ENCODE measurements around the gene DCAF16. TPM values are rescaled to one million over a fixed set of nuclear protein-coding genes. Genes with fewer than 3 reads are reported as not detected.

DCAF16 gene
- polyA plus RNA-seq, 3 donors: 4.1 to 14.5 (median 4.6) TPM

- peaks cover 12 to 16% of the 10 kb centered on the region in 2 donors for H3K36me3 Mint-ChIP-seq
- H3K27me3 ChIP-seq (ENCODE audit: control insufficient read depth in 2 of 2, insufficient read depth in 2 of 2, low read length in 2 of 2): peaks cover 20 to 26% of the 10 kb centered on the region in 2 donors
- no peak overlapping the region for H3K4me2 ChIP-seq (replicated peaks; ENCODE audit: extremely low read depth, low read length, poor library complexity, severe bottlenecking)
- no peak overlapping the region for H3K27ac ChIP-seq (ENCODE audit: low read depth in 1 of 2, low read length in 2 of 2)
- no peak overlapping the region for H2AFZ ChIP-seq (ENCODE audit: insufficient read depth, low read depth, low read length, poor library complexity, severe bottlenecking)
- no peak for DNase-seq
- H3K4me3 Mint-ChIP-seq: no peak overlapping the region
- no peaks in the 10 kb centered on the region for H3K36me3 ChIP-seq (replicated peaks in 1 of 2; ENCODE audit: control insufficient read depth in 1 of 2, insufficient read depth in 2 of 2, low read length in 2 of 2)
- TF ChIP-seq CTCF (IDR thresholded peaks at IDR 0.05): no peak
- peaks cover 23 to 26% (median 25%) of the 10 kb centered on the region in 3 donors for H3K27me3 Mint-ChIP-seq (ENCODE audit: low read depth in 3 of 3)
- no peaks in the 10 kb centered on the region for H3K79me2 ChIP-seq (ENCODE audit: insufficient read depth, low read length)
- peaks cover 0 to 12% (median 5%) of the 10 kb centered on the region in 7 donors for H3K9me3 Mint-ChIP-seq
- no peak overlapping the region for H3K4me3 ChIP-seq (replicated peaks in 1 of 3; ENCODE audit: low read depth in 2 of 3, low read length in 3 of 3)
- peaks cover 0 to 9% of the 10 kb centered on the region in 2 donors for H3K9me3 ChIP-seq (replicated peaks in 1 of 2; ENCODE audit: control insufficient read depth in 1 of 2, insufficient read depth in 1 of 2, low read length in 2 of 2)
- H3K4me1 Mint-ChIP-seq: peaks cover 9% of the 10 kb centered on the region
- intact Hi-C loops (cut with micrococcal nuclease): no loop called here
- WGBS (ENCODE audit: insufficient coverage): no CpG with 5 or more reads among the region's 5 CpGs
- H3K27ac Mint-ChIP-seq: no peak overlapping the region
- H4K20me1 ChIP-seq (ENCODE audit: insufficient read depth, low read length): no peaks in the 10 kb centered on the region
- peaks cover 7 to 10% of the 10 kb centered on the region in 2 donors for H3K4me1 ChIP-seq (ENCODE audit: control insufficient read depth in 1 of 2, insufficient read depth in 2 of 2, low read length in 2 of 2)
- no peak overlapping the region for H3K9ac ChIP-seq (ENCODE audit: insufficient read depth, low read length, poor library complexity, severe bottlenecking)
These were observed 24.7 kb downstream of the DCAF16 start for GRCh38 chr4:17785858-17786257.

- Mint-ChIP-seq H3K4me3 (peak within 1 kb of the TSS; percentile 10 to 84), H3K27me3 (ENCODE audit: low read depth in 3 of 3) (peaks cover 43 to 51% (median 48%) of the 10 kb centered on the region in 3 donors), H3K36me3 (peaks cover 3 to 4% of the 10 kb centered on the region in 2 donors), H3K9me3 (peaks cover 0 to 17% (median 6%) of the 10 kb centered on the region in 7 donors), H3K27ac (no peak within 1 kb of the TSS), H3K4me1 (peaks cover 10% of the 10 kb centered on the region)
- H3K4me2 ChIP-seq (replicated peaks; ENCODE audit: extremely low read depth, low read length, poor library complexity, severe bottlenecking): peak within 1 kb of the TSS; percentile 44
- H2AFZ ChIP-seq (ENCODE audit: insufficient read depth, low read depth, low read length, poor library complexity, severe bottlenecking): no peak within 1 kb of the TSS
- no peak for DNase-seq
- H3K27me3 ChIP-seq (ENCODE audit: control insufficient read depth in 2 of 2, insufficient read depth in 2 of 2, low read length in 2 of 2): peaks cover 32 to 46% of the 10 kb centered on the region in 2 donors
- H3K36me3 ChIP-seq (replicated peaks in 1 of 2; ENCODE audit: control insufficient read depth in 1 of 2, insufficient read depth in 2 of 2, low read length in 2 of 2): no peaks in the 10 kb centered on the region
- peaks cover 0 to 10% of the 10 kb centered on the region in 2 donors for H3K9me3 ChIP-seq (replicated peaks in 1 of 2; ENCODE audit: control insufficient read depth in 1 of 2, insufficient read depth in 1 of 2, low read length in 2 of 2)
- H3K9ac ChIP-seq (ENCODE audit: insufficient read depth, low read length, poor library complexity, severe bottlenecking): no peak within 1 kb of the TSS
- H4K20me1 ChIP-seq (ENCODE audit: insufficient read depth, low read length): no peaks in the 10 kb centered on the region
- WGBS (ENCODE audit: insufficient coverage): 6% methylated on average over 81 of the region's 82 CpGs
- H3K4me3 ChIP-seq (replicated peaks in 1 of 3; ENCODE audit: low read depth in 2 of 3, low read length in 3 of 3): no peak within 1 kb of the TSS
- no peaks in the 10 kb centered on the region for H3K79me2 ChIP-seq (ENCODE audit: insufficient read depth, low read length)
- H3K27ac ChIP-seq (ENCODE audit: low read depth in 1 of 2, low read length in 2 of 2): no peak within 1 kb of the TSS
- intact Hi-C loops (cut with micrococcal nuclease): no loop called here
- peaks cover 7 to 11% of the 10 kb centered on the region in 2 donors for H3K4me1 ChIP-seq (ENCODE audit: control insufficient read depth in 1 of 2, insufficient read depth in 2 of 2, low read length in 2 of 2)
- TF ChIP-seq CTCF (IDR thresholded peaks at IDR 0.05): no peak
These were observed 29.0 kb downstream of the DCAF16 start, which contains the start of gene FAM184B for GRCh38 chr4:17781300-17782287. TSS of gene FAM184B (minus strand) at chr4:17781621. CDS start at chr4:17781299, 322 bp downstream.
